Hair follicular keratinocyte (primary cell): ENCODE results near the gene KCNQ1. TPM values are rescaled to one million over a fixed set of nuclear protein-coding genes. Genes with fewer than 3 reads are reported as not detected.

ENCODE experiments used
- total RNA-seq: library from RNA; depleted of rRNA; stranded (reverse); fragments of >200 nt; gene quantifications from 2 replicates; pipeline ENCODE4 v1.2.3, GENCODE V29; 2015

The KCNQ1 gene, protein sequence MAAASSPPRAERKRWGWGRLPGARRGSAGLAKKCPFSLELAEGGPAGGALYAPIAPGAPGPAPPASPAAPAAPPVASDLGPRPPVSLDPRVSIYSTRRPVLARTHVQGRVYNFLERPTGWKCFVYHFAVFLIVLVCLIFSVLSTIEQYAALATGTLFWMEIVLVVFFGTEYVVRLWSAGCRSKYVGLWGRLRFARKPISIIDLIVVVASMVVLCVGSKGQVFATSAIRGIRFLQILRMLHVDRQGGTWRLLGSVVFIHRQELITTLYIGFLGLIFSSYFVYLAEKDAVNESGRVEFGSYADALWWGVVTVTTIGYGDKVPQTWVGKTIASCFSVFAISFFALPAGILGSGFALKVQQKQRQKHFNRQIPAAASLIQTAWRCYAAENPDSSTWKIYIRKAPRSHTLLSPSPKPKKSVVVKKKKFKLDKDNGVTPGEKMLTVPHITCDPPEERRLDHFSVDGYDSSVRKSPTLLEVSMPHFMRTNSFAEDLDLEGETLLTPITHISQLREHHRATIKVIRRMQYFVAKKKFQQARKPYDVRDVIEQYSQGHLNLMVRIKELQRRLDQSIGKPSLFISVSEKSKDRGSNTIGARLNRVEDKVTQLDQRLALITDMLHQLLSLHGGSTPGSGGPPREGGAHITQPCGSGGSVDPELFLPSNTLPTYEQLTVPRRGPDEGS
- total RNA-seq = not detected in 2 replicates

GRCh38 chr11:2444821-2445745 is at the start of gene KCNQ1:
TSS of gene KCNQ1 (plus strand) at chr11:2445008. CDS start at chr11:2445099, 91 bp downstream.

DNA sequence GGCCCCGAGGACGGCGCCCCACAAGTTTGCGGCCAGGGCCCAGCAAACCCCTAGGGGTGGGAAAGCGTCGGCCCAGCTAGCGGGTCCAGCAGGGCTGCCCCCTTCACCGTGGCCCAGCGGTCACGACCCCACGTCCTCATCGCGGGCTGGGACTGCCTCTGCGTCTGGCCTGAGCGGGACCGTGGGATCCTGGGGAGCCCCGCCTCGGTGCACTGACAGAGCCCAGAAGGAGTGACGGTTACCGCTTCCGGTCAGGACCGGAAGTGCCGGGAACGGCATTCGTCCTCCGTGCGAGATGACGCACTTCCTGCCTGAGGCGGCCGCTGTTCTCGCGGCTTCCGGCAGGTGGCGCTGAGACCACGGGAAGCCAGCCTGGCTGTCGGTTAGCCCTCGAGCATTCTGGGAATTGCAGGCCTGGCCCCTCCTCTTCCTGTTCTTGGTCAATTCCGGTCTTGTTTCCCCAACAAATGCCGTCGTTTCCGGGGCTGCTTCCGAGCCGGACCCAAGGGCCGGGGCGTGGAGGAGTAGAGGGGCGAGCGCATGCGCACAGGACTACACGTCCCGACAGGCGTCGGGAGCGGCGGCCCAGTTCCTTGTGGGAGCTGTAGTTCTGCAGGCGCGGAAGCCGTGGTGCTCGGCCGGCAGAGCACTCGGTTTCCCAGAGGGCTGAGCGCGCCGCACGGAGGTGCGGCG is 44.6 kb upstream of the KCNQ1 start, which contains the start of gene TSSC4:
Gene TSSC4, plus strand, starts transcription at position 682 of the 693 bp plus-strand sequence. CDS start 1,884 bp downstream, outside the sequence.

GRCh38 chr11:2443881-2444820 is 657 bp upstream of the KCNQ1 start, which contains the start of gene TRPM5:
TSS of gene TRPM5 (minus strand) at chr11:2444514. CDS start at chr11:2423036, 21,478 bp downstream.

GRCh38 chr11:2699531-2700414 is 255.0 kb downstream of the KCNQ1 start, which contains the start of gene KCNQ1OT1:
TSS of gene KCNQ1OT1 (minus strand) at chr11:2699994.

DNA sequence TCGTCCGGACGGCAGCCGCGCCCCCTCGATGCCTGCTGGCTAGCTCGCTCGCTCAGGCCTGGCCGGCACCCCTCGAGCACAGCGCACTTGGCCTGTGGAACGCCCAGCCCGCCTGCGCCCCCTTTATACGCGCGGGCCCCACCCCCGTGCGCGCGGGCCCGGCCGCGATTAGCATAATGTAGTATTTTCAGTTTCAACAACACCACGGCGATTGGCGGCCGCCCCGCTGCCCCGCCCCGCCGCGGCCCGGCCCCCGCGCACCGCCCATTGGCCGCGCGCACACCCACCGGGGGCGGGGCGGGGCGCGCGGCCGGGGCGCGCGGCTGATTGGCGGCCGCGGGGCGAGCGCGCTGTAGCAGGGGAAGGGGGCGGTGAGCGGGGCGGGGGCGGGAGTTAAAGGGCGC is 440.9 kb downstream of the KCNQ1 start, which contains the start of gene CDKN1C:
Gene CDKN1C, minus strand, starts transcription at position 98 of the 404 bp plus-strand sequence. CDS start 319 bp downstream, outside the sequence.

Other genes with a start within 250 kb of the KCNQ1 start
- 0.78 and 0.87 TPM in 2 replicates for gene ASCL2, start 174.4 kb upstream of the KCNQ1 start, total RNA-seq
- gene C11orf21, start 143.1 kb upstream of the KCNQ1 start, total RNA-seq = not detected in 2 replicates
- not detected in 2 replicates for gene TSPAN32, start 143.0 kb upstream of the KCNQ1 start, total RNA-seq
- gene CD81, start 67.7 kb upstream of the KCNQ1 start, total RNA-seq = 131 and 161 TPM in 2 replicates
- 37.9 and 49.0 TPM in 2 replicates for gene TSSC4, start 44.3 kb upstream of the KCNQ1 start, total RNA-seq
- gene TRPM5, start 494 bp upstream of the KCNQ1 start, total RNA-seq = not detected in 2 replicates